HG02885 (cell line): ENCODE data around the gene KCNN2.

ENCODE experiments used
- ATAC-seq: cut with Tn5 transposase; IDR thresholded peaks from one replicate; pipeline ENCODE4 v1.9.1; 2021; ENCODE audit warnings: mild to moderate bottlenecking; ENCODE audit not compliant: unreplicated experiment, poor library complexity

KCNN2 gene

DNA sequence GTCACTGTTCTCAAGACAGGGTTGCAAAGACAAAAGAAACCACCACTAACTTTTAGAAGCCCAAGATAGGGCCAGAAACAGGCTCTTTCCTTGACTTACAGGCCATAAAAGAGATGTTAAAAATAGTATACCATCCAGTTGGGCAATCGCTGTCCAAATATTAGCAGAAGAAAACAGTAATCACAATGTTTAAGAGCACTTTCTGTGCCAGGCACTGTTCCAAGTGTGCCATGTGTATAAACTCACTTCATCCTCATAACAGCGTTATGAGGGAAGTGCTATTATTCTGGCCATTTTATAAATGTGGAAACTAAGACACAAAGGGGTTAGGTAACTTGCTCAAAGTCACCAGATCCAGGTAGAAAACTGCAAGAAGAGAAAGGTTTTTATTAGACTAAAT lies 111.7 kb downstream of the KCNN2 start:
- ATAC-seq: no peak

DNA sequence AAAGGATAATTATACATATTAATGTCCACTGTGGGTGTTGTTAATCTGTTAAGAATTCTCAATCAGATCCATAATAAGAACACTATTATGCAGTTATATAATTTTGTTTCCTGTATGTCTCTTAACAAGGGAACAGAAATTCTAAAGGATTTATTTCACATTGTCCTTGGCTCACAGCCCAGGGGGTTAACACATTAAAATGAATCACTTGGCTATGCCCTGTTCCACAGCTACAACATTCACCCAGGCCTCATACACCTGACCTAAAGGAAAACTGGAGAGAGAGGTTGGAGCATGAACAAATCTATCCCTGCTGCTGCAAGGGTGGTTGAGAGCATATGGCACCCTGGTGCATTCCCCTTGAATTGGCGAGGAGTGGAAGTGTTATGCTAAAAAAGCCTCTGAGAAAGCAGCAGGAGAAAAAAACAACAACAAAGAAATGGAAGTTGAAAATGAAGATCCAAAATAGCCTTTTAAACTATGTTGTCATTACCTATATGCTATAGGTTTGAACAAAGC lies 116.0 kb downstream of the KCNN2 start:
- no peak for ATAC-seq

DNA sequence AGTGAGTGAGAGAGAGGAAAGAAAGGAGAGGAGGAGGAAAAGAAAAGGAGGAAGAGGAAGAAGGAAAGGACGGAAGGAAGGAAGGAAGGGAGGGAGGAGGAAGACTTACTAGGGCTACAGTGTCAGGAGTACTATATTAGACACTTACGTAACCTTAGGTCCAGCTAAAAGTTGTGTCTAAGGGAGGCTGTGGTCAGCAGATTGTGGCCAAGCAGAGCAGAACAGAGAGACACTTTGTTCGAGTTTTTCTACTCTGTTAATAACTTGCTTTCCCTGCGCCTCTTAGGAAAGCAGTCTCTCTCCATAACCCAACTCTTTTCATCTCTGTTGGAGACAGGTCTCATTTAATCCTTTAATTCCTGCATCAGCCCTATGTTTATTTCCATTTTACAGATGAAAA lies 138.9 kb downstream of the KCNN2 start:
- ATAC-seq: no peak

DNA sequence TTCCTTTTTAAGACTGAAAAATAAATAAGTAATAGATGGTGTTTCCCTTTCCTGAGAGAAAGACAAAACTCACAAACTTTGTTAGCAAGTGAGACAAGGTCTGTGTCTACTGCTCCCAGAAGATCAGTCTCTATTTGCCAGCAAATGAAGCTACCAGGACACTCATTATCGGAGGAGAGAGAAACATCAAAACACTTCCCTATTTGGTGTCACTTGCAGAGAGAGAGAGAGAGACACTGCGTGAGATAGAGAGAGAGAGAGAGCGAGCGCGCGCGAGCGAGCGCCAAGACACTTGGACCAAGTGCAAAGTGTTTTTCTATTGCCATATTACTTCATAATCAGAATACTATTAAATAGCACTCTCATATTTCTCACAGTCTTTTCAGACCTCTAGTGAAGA lies 142.7 kb downstream of the KCNN2 start:
- no peak for ATAC-seq

DNA sequence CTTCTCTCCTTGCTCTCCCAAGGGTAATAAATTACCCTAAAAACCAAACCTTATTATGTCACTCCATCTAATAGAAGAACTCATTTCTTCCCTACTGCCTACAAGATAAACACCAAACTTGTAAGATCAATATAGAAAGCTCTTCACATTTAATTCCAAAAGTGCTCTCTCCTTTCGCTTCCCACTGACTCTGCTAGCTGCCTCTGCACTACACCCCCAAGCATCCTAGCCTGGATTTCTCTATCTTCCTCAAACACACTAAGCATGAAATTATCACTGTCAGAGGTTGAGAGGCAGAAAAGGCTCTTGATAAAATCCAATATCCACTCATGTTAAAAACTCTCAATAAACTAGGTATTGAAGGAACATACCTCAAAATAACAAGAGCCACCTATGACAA lies 162.4 kb downstream of the KCNN2 start:
- ATAC-seq: no peak

DNA sequence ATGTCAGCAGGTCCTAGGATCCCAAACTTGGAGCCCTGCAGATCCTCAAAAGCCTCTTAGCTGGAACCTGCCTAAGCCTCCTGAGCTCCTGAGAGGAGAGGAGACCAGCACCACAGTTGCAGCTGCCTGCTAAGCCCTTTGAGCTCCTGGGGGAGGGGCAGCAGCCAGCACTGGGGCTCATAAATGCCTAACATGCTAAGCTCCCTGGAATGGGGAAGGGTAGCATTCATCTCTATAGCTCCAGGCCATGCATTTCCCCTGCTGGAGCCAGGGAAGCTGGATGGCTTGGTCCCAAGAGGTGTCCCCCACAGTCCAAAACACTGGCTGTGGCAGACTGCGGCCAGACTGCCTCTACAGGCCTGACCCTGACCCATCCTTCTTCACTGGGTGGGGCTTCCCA lies 182.7 kb downstream of the KCNN2 start:
- no peak for ATAC-seq
